Neutrophil (primary cell): ENCODE measurements around the gene FBXW12.

Source experiments
- H3K27ac ChIP-seq: fragments of 200-600 bp; sonication (generic); 2 replicates; pipeline ENCODE4 v1.5.1; 2016; ENCODE audit warnings: mild to moderate bottlenecking, moderate library complexity
- H3K27me3 ChIP-seq: fragments of 200-600 bp; sonication (generic); 2 replicates; pipeline ENCODE4 v1.6.0; 2016; ENCODE audit warnings: mild to moderate bottlenecking
- H3K36me3 ChIP-seq: fragments of 200-600 bp; sonication (generic); 2 replicates; pipeline ENCODE4 v1.5.1; 2017
- H3K4me1 ChIP-seq, 2 experiments: fragments of 200-600 bp in 1 of 2; sonication (generic) in 1 of 2; 1 replicate in 1 of 2; 2 replicates in 1 of 2; pipeline versions ENCODE4 v1.5.1 to v1.6.1; 2013 to 2016; ENCODE audit warnings: low read depth in 1 of 2, low read length in 1 of 2, mild to moderate bottlenecking in 1 of 2, moderate library complexity in 1 of 2; ENCODE audit not compliant: control insufficient read depth in 1 of 2, insufficient read depth in 1 of 2
- H3K4me3 ChIP-seq, 2 experiments: fragments of 200-600 bp in 1 of 2; sonication (generic) in 1 of 2; 1 replicate in 1 of 2; 2 replicates in 1 of 2; pipeline ENCODE4 v1.5.1; 2013 to 2016; ENCODE audit warnings: low read depth in 1 of 2, low read length in 1 of 2, mild to moderate bottlenecking in 1 of 2, moderate library complexity in 1 of 2
- H3K9me3 ChIP-seq: fragments of 200-600 bp; sonication (generic); 2 replicates; pipeline ENCODE4 v1.5.1; 2016
- TF ChIP-seq, protein P1 (sequence below): fragments of 200-600 bp; sonication (generic); IDR thresholded peaks from 2 replicates; pipeline ENCODE4 v1.5.1; 2016; ENCODE audit warnings: antibody characterized with exemption

Gene FBXW12

DNA sequence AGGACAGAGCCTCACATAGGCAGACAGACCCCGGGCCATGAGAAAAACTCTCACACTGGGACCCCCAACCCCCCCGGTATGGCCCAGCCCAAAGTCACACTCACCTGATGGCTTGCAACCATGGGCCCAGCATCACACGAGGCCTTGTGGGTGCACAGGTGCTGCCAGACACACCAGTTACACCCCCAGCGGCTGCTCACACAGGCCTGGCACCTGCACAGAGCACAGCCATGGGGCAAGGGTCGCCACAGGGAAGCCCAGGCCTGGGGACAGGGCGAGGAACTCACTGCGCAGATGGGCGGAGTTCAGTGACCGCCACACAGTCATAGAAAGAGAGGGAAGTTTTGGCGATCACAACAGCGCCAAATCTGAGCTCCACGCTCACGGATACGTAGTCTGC lies 48.5 kb downstream of the FBXW12 start:
- Histone ChIP-seq H3K4me1 (no peaks in the 10 kb centered on the region), H3K36me3 (no peaks in the 10 kb centered on the region)

DNA sequence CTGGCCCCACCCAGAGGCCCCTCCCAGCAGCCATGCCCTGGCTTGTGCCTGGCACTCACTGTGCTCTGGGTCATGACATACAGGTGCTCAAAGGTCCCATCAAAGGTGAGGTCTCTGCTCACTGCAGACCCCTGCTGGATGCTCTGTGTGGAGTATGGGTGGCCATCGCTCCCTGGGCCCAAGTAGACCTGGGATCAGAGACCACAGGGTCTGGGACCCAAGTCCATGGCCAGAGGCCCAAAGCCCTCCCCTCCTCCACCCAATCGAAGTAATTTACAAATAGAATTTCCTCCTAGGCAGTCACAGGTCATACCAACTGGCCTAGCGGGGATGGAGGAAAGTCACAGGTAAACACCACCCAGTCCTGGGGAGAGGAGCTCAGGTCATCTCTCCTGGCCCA lies 50.3 kb downstream of the FBXW12 start:
- Histone ChIP-seq H3K27ac (no peak overlapping the region), H3K27me3 (peaks cover 10% of the 10 kb centered on the region), H3K4me1 (no peaks in the 10 kb centered on the region), H3K9me3 (no peaks in the 10 kb centered on the region), H3K36me3 (no peaks in the 10 kb centered on the region), H3K4me3 (no peak overlapping the region)
- TF ChIP-seq, protein P1, sequence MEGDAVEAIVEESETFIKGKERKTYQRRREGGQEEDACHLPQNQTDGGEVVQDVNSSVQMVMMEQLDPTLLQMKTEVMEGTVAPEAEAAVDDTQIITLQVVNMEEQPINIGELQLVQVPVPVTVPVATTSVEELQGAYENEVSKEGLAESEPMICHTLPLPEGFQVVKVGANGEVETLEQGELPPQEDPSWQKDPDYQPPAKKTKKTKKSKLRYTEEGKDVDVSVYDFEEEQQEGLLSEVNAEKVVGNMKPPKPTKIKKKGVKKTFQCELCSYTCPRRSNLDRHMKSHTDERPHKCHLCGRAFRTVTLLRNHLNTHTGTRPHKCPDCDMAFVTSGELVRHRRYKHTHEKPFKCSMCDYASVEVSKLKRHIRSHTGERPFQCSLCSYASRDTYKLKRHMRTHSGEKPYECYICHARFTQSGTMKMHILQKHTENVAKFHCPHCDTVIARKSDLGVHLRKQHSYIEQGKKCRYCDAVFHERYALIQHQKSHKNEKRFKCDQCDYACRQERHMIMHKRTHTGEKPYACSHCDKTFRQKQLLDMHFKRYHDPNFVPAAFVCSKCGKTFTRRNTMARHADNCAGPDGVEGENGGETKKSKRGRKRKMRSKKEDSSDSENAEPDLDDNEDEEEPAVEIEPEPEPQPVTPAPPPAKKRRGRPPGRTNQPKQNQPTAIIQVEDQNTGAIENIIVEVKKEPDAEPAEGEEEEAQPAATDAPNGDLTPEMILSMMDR = no peak

More for the DNA sequence above, 48.5 kb downstream of the FBXW12 start:
- H3K9me3 ChIP-seq = no peaks in the 10 kb centered on the region
- no peak overlapping the region for H3K4me3 ChIP-seq
- TF ChIP-seq, protein P1 = no peak
- no peaks in the 10 kb centered on the region for H3K27me3 ChIP-seq
- no peak overlapping the region for H3K27ac ChIP-seq

DNA sequence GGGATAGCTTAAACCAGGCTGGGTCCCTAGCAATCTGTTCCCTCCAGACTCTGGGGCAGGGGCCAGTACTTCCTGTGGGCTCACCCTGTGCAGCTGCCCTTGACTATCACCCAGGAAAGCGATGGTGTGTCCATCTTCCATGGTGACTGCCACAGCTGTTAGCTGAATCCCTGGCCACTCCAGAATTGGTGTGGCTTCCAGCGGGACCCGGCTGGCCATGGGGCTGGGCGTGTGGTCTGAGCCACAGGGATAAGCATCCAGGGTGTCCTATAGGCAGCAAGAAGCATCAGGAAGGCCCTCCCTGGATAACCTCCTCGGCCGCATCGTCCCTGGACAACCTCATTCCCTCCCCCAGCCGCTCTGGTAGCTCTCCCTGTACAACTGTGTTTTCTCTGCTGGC lies 50.7 kb downstream of the FBXW12 start:
- Histone ChIP-seq H3K4me1 (no peaks in the 10 kb centered on the region), H3K27ac (no peak overlapping the region), H3K36me3 (no peaks in the 10 kb centered on the region), H3K27me3 (peaks cover 14% of the 10 kb centered on the region), H3K4me3 (no peak overlapping the region), H3K9me3 (no peaks in the 10 kb centered on the region)
- TF ChIP-seq, protein P1 = no peak

DNA sequence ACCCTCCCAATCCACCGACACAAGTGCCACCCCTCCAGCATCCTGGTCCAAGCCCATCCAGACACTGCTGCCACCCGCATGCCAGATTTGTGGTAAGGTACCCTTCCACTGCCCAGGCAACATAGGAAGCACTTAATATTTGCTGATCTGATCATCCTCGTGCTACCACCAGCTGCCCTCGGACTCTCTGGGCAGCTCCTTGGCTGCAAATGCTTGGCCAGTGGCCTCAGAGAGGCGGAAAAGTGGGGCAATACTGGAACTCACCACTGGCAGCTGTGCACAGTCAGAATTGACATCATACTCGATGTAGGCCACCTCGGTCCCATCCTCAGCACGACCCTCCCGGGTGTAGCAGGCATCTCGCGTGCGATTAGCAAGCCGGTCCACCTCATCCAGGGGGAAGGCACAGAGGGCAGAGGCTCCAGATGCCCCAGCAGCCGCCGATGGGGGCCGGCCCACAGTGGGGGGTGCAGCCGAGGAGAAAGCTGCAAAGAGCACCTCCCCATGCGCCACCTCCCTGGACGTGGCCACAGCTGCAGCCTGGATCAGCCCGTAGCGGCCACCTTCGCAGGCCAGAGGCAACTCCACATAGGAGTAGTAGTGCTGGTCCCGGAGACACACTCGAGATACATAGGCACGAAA lies 51.3 kb downstream of the FBXW12 start:
- H3K27me3 ChIP-seq = peaks cover 21% of the 10 kb centered on the region
- H3K36me3 ChIP-seq = no peaks in the 10 kb centered on the region
- no peak overlapping the region for H3K4me3 ChIP-seq
- no peak overlapping the region for H3K27ac ChIP-seq
- no peaks in the 10 kb centered on the region for H3K9me3 ChIP-seq
- peaks cover 0 to under 1% of the 10 kb centered on the region in 2 experiments for H3K4me1 ChIP-seq
- TF ChIP-seq, protein P1 = no peak

DNA sequence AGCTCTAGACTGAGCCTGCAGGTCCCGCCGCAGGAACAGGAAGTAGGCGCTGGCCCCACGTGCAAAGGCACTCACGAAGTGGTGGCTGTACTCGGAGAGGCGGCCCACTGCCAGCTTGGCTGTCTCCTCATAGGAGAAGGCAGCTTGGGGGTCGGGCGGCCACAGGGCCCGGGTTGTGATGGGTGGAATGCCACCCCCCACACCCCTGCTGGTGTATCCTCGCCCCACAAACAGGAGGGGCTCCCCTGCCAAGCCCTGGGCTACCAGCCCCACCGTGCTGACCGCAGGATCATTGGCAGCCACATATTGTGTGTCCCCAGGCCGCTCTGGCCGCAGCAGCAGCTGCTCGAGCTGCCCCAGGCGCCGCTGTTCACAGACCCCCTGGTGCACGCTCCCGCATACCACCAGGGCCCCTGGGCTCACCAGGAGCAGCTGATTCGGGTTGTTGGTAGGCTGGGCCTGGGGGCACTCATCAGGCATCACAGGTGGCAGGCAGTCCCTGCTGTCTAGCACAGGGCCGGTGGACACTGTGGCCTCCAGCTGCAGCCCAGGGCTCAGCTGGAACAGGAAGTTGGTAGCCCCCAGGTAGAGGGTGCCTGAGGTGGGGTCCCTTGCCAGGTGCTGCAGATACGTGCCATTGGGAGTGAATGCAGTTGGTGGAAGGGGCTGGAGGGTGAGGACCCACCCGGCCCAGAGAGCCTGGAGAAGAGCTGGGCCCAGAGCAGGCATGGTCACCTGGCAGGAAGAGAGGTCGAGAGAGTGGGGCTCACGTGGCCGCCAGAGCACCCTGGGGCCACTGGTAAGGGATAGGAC lies 52.1 kb downstream of the FBXW12 start:
- Histone ChIP-seq H3K4me3 (no peak overlapping the region), H3K4me1 (peaks cover 0 to 8% of the 10 kb centered on the region in 2 experiments), H3K27me3 (peaks cover 29% of the 10 kb centered on the region), H3K27ac (no peak overlapping the region), H3K9me3 (no peaks in the 10 kb centered on the region), H3K36me3 (no peaks in the 10 kb centered on the region)
- TF ChIP-seq, protein P1 = no peak
